Fibroblast of the aortic adventitia (primary cell): Measurements from ENCODE around the gene XAB2. TPM values are rescaled to one million over a fixed set of nuclear protein-coding genes. Genes with fewer than 3 reads are reported as not detected.
A peak's percentile ranks its signal among the peaks of the same experiment; 100 is the strongest.

Experiments
- DNase-seq: peaks from one replicate; pipeline ENCODE4 v3.0.0-alpha.2; 2010; ENCODE audit warnings: low read depth
- H3K4me3 ChIP-seq: 2 replicates; pipeline ENCODE4 v1.5.1; 2011; ENCODE audit warnings: low read depth, mild to moderate bottlenecking, control low read depth, low read length, moderate library complexity
- total RNA-seq: library from RNA; depleted of rRNA; stranded (reverse); fragments of >200 nt; gene quantifications from 2 replicates; pipeline ENCODE4 v1.2.3, GENCODE V29; 2012; ENCODE audit warnings: low replicate concordance
- TF ChIP-seq, protein P1 (sequence below): IDR thresholded peaks from 2 replicates; pipeline ENCODE4 v1.5.1; 2011; ENCODE audit warnings: mild to moderate bottlenecking, low read length, control low read depth, inconsistent platforms; ENCODE audit not compliant: insufficient read depth

The XAB2 gene
- total RNA-seq, 1 donor, result 30.5 TPM

- TF ChIP-seq, protein P1, sequence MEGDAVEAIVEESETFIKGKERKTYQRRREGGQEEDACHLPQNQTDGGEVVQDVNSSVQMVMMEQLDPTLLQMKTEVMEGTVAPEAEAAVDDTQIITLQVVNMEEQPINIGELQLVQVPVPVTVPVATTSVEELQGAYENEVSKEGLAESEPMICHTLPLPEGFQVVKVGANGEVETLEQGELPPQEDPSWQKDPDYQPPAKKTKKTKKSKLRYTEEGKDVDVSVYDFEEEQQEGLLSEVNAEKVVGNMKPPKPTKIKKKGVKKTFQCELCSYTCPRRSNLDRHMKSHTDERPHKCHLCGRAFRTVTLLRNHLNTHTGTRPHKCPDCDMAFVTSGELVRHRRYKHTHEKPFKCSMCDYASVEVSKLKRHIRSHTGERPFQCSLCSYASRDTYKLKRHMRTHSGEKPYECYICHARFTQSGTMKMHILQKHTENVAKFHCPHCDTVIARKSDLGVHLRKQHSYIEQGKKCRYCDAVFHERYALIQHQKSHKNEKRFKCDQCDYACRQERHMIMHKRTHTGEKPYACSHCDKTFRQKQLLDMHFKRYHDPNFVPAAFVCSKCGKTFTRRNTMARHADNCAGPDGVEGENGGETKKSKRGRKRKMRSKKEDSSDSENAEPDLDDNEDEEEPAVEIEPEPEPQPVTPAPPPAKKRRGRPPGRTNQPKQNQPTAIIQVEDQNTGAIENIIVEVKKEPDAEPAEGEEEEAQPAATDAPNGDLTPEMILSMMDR, result no peak
- peak; percentile 5 for DNase-seq
- no peak overlapping the region for H3K4me3 ChIP-seq
Measured at GRCh38 chr19:7618771-7619510, 10.4 kb downstream of the XAB2 start.

GRCh38 chr19:7618348-7618747, 11.0 kb downstream of the XAB2 start:
- TF ChIP-seq, protein P1, result no peak
- DNase-seq, result peak; percentile 8
- no peak overlapping the region for H3K4me3 ChIP-seq

GRCh38 chr19:7617735-7618134, 11.6 kb downstream of the XAB2 start:
- H3K4me3 ChIP-seq, result no peak overlapping the region
- TF ChIP-seq, protein P1, result no peak
- DNase-seq, result no peak

- DNase-seq, result no peak
- TF ChIP-seq, protein P1, result no peak
- no peak overlapping the region for H3K4me3 ChIP-seq
Measured at GRCh38 chr19:7617172-7617571, 12.2 kb downstream of the XAB2 start.

- no peak for DNase-seq
- TF ChIP-seq, protein P1, result no peak
- H3K4me3 ChIP-seq, result no peak overlapping the region
Measured at GRCh38 chr19:7614859-7615741, 14.2 kb downstream of the XAB2 start.

GRCh38 chr19:7612282-7613274, 16.8 kb downstream of the XAB2 start:
- H3K4me3 ChIP-seq, result no peak overlapping the region
- TF ChIP-seq, protein P1, result no peak
- DNase-seq, result no peak
